Esophagus muscularis mucosa (tissue), 4 donors: ENCODE data around the gene CTSH. TPM values are rescaled to one million over a fixed set of nuclear protein-coding genes. Genes with fewer than 3 reads are reported as not detected.

Source experiments
- DNase-seq: peaks from one replicate; pipeline ENCODE4 v3.0.0-alpha.2; 2017; ENCODE audit errors: extremely low spot score
- H3K27ac ChIP-seq, 4 donors: fragments of 200-600 bp; sonication (generic); replicated peaks in 1 of 4; 1 replicate in 3 of 4; 2 replicates in 1 of 4; pipeline ENCODE4 v1.5.1; 2016 to 2019; ENCODE audit warnings: mild to moderate bottlenecking in 1 of 4
- H3K27me3 ChIP-seq, 4 donors: fragments of 200-600 bp; sonication (generic); one replicate each; pipeline versions ENCODE4 v1.5.1 to v1.6.0; 2016 to 2019
- H3K36me3 ChIP-seq, 4 donors: fragments of 200-600 bp; sonication (generic); one replicate each; pipeline ENCODE4 v1.5.1; 2016 to 2019
- H3K4me1 ChIP-seq, 4 donors: fragments of 200-600 bp; sonication (generic); one replicate each; pipeline ENCODE4 v1.5.1; 2016 to 2019
- H3K4me3 ChIP-seq, 4 donors: fragments of 200-600 bp; sonication (generic); 1 replicate in 2 of 4; 2 replicates in 2 of 4; pipeline ENCODE4 v1.5.1; 2016 to 2019; ENCODE audit warnings: mild to moderate bottlenecking in 4 of 4, moderate library complexity in 1 of 4
- H3K9me3 ChIP-seq, 4 donors: fragments of 200-600 bp; sonication (generic); 1 replicate in 3 of 4; 2 replicates in 1 of 4; pipeline ENCODE4 v1.5.1; 2016 to 2019
- CTCF ChIP-seq, 3 experiments: fragments of 200-600 bp in 2 of 3; fragments of 450-650 bp in 1 of 3; sonication (generic) in 2 of 3; IDR thresholded peaks; one replicate each; pipeline ENCODE4 v1.5.1; 2017 to 2019; ENCODE audit warnings: antibody characterized with exemption in 3 of 3, mild to moderate bottlenecking in 2 of 3, moderate library complexity in 1 of 3
- EP300 ChIP-seq: sonication (generic); formaldehyde crosslinking; IDR thresholded peaks from one replicate; pipeline ENCODE4 v1.6.1; 2017; ENCODE audit warnings: antibody characterized with exemption
- POLR2A ChIP-seq: fragments of 450-650 bp; IDR thresholded peaks from one replicate; pipeline ENCODE4 v1.6.1; 2017; ENCODE audit warnings: antibody characterized with exemption, moderate library complexity, mild to moderate bottlenecking, low read depth
- POLR2AphosphoS5 ChIP-seq, 2 donors: sonication (generic); formaldehyde crosslinking; IDR thresholded peaks; one replicate each; pipeline ENCODE4 v1.6.1; 2017; ENCODE audit warnings: antibody characterized with exemption in 2 of 2
- WGBS: methylation state at CpG from one replicate; pipeline ENCODE4 v1.1.5; 2018; 5-methylcytosine and 5-hydroxymethylcytosine counted together
- intact Hi-C: fragments of 100-400 bp; cut with DNase I; formaldehyde crosslinking; loops from one replicate; pipeline ENCODE4 v1.15.1; 2023
- total RNA-seq, 4 donors: library from RNA; depleted of rRNA; stranded (reverse); fragments of >200 nt; gene quantifications; one replicate each; pipeline versions ENCODE4 v1.1.0 to v1.2.1, GENCODE V29; 2016

The CTSH gene
- total RNA-seq, result 100 to 1,000 TPM in 1 of 4 donors, 10 to 100 TPM in 3; 56.1 to 114 (median 74.9) TPM

- H3K27me3 ChIP-seq, result no peaks in the 10 kb centered on the region
- intact Hi-C loops, result no loop called here
- WGBS, result 11% methylated on average over 14 of the region's 71 CpGs
- H3K4me3 ChIP-seq, result peak within 1 kb of the TSS; percentile 55 to 82 (median 60)
- DNase-seq, result no peak
- H3K27ac ChIP-seq, result peak within 1 kb of the TSS; percentile 57 to 72 (median 66)
- peaks cover 8 to 23% (median 21%) of the 10 kb centered on the region in 4 donors for H3K4me1 ChIP-seq
- TF ChIP-seq POLR2AphosphoS5 (IDR thresholded peaks at IDR 0.05) (peak; percentile 62 to 73), EP300 (no peak)
- H3K9me3 ChIP-seq, result peaks cover 0 to 5% (median 0%) of the 10 kb centered on the region in 4 donors
- no peaks in the 10 kb centered on the region for H3K36me3 ChIP-seq
Measured at GRCh38 chr15:78944669-78945407, at the start of gene CTSH. Gene CTSH (minus strand): TSS chr15:78945046. CDS start chr15:78944981, 65 bp downstream.

GRCh38 chr15:78993931-78994530 lies 49.2 kb upstream of the CTSH start:
- intact Hi-C loops, result no loop called here
- TF ChIP-seq POLR2AphosphoS5 (IDR thresholded peaks at IDR 0.05) (no peak), POLR2A (no peak), EP300 (no peak), CTCF (IDR thresholded peaks at IDR 0.05) (no peak)
- H3K4me1 ChIP-seq, result peaks cover 5 to 27% (median 24%) of the 10 kb centered on the region in 4 donors
- H3K4me3 ChIP-seq, result no peak overlapping the region
- no peaks in the 10 kb centered on the region for H3K27me3 ChIP-seq
- no peaks in the 10 kb centered on the region for H3K9me3 ChIP-seq
- WGBS, result 89% methylated on average over 5 of the region's 10 CpGs
- no peak overlapping the region for H3K27ac ChIP-seq
- no peaks in the 10 kb centered on the region for H3K36me3 ChIP-seq
- no peak for DNase-seq

- intact Hi-C loops, result no loop called here
- no peaks in the 10 kb centered on the region for H3K9me3 ChIP-seq
- no peak overlapping the region for H3K27ac ChIP-seq
- DNase-seq, result no peak
- 79% methylated on average over 2 of the region's 4 CpGs for WGBS
- H3K4me3 ChIP-seq, result no peak overlapping the region
- peaks cover 7 to 33% (median 30%) of the 10 kb centered on the region in 4 donors for H3K4me1 ChIP-seq
- TF ChIP-seq POLR2A, result no peak
- no peak for TF ChIP-seq POLR2AphosphoS5 (IDR thresholded peaks at IDR 0.05)
- TF ChIP-seq EP300, result no peak
- TF ChIP-seq CTCF (IDR thresholded peaks at IDR 0.05), result no peak
- H3K36me3 ChIP-seq, result no peaks in the 10 kb centered on the region
- no peaks in the 10 kb centered on the region for H3K27me3 ChIP-seq
Measured at GRCh38 chr15:78993257-78993930, 48.5 kb upstream of the CTSH start.

- no peak for TF ChIP-seq CTCF (IDR thresholded peaks at IDR 0.05)
- TF ChIP-seq POLR2A, result no peak
- TF ChIP-seq POLR2AphosphoS5 (IDR thresholded peaks at IDR 0.05), result no peak
- no peak for TF ChIP-seq EP300
- no peak overlapping the region for H3K27ac ChIP-seq
- no peak overlapping the region for H3K4me3 ChIP-seq
- DNase-seq, result no peak
- H3K9me3 ChIP-seq, result no peaks in the 10 kb centered on the region
- intact Hi-C loops, result no loop called here
- H3K36me3 ChIP-seq, result no peaks in the 10 kb centered on the region
- 82% methylated on average over 17 of the region's 17 CpGs for WGBS
- no peaks in the 10 kb centered on the region for H3K27me3 ChIP-seq
- peaks cover 7 to 38% (median 37%) of the 10 kb centered on the region in 4 donors for H3K4me1 ChIP-seq
Measured at GRCh38 chr15:78992416-78993256, 47.8 kb upstream of the CTSH start.
